Renal cortical epithelial cell (primary cell): Measurements from ENCODE around the gene MARK1. TPM values are rescaled to one million over a fixed set of nuclear protein-coding genes. Genes with fewer than 3 reads are reported as not detected.
"Not testable (repeated sequence)": the region's sequence is repeated elsewhere in the genome, so short reads cannot be mapped to it uniquely, and the experiment has no call there.

ENCODE experiments used
- DNase-seq: peaks from one replicate; pipeline ENCODE4 v3.0.0-alpha.2; 2011; ENCODE audit warnings: low read depth
- total RNA-seq: library from RNA; depleted of rRNA; stranded (reverse); fragments of >200 nt; gene quantifications from 2 replicates; pipeline ENCODE4 v1.2.3, GENCODE V29; 2014

Gene MARK1
- total RNA-seq, 1 donor from 2014 or later: 11.5 TPM

GRCh38 chr1:220528679-220529501, 954 bp downstream of the MARK1 start:
- no peak for DNase-seq

- no peak for DNase-seq
These were observed 1.6 kb downstream of the MARK1 start for GRCh38 chr1:220529521-220530020.

- DNase-seq: no peak
These were observed 5.7 kb downstream of the MARK1 start for GRCh38 chr1:220533504-220534109.

GRCh38 chr1:220544901-220545303, 17.0 kb downstream of the MARK1 start:
- no peak for DNase-seq

GRCh38 chr1:220550811-220551399, 23.0 kb downstream of the MARK1 start:
- no peak for DNase-seq

DNA sequence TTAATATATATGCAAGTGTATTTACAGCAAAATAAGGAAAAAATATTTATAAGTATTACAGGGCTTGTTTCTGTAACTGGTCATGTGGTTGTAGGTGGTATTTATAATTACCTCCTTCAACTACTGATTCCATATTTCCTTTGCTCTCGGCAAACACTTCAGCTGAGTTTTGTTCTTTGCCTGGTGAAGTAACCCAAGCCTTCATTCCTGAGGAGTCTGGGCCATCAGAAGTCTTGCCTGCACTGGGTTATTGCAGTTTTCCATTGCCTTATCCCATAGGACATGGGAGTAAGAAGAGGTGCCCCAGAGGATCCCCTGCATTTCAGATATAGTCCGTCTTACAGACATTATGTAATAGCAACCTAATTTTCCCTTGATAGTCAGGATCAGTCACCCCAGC, 23.8 kb downstream of the MARK1 start:
- DNase-seq: no peak

GRCh38 chr1:220552672-220553260, 24.8 kb downstream of the MARK1 start:
- no peak for DNase-seq

GRCh38 chr1:220556641-220557040, 28.7 kb downstream of the MARK1 start:
- no peak for DNase-seq

GRCh38 chr1:220563564-220563963, 35.6 kb downstream of the MARK1 start:
- DNase-seq: no peak

DNA sequence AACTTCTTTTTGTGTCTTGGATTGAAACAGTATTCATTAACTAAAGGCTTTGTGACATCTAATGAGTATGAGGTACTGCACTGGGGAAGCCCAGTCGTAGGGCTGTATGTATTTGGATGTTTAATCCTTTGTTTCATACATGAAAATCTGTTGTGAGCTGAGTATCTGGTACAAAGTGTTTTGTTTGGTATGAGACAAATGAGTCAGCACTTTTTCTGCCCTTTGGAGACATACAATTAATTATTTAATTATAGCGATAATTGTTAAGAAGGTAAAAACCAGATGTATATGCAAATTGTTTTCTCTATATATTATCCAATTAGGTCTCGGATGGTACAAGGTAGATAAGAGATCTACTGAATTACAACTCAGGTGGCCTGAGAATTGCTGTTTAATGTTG, 36.3 kb downstream of the MARK1 start:
- DNase-seq: peak; percentile 6

- no peak for DNase-seq
These were observed 37.7 kb downstream of the MARK1 start for GRCh38 chr1:220565670-220566069.

DNA sequence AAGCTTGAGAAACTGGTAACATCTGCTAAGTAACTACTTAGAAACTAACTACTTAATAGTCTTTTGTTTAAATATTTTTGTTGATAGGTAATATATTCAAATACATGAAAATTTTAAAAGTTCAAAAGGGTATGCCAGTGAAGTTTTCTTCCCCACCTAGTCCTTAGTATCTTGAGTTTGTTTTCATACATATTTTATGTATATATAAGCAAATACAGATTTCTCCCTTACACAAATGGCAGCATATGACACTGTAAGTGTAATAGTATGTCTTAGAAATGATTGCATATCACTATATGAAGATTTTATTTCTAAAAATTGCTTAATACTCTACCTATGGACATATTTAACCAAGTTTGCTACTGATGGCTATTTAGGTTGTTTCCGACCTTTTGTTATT, 38.9 kb downstream of the MARK1 start:
- DNase-seq: no peak

DNA sequence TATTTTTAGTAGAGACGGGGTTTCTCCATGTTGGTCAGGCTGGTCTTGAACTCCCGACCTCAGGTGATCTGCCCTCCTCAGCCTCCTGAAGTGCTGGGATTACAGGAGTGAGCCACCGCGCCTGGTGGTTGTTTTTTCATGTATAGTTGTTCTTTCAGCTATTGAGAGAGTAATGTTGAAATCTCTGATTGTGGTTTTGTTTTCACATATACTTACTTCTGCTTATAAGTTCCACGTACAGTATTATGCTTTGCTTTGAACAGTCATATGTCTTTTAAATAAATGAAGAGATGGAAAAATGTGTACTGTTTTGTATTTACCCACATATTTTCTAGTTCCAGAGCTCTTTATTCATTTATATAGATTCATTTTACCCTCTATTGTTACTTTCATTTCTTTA, 44.5 kb downstream of the MARK1 start:
- DNase-seq: no peak

- no peak for DNase-seq
These were observed 45.9 kb downstream of the MARK1 start for GRCh38 chr1:220573836-220574235.

- DNase-seq: no peak
These were observed 48.0 kb downstream of the MARK1 start for GRCh38 chr1:220575718-220576497.

GRCh38 chr1:220577926-220578325, 50.0 kb downstream of the MARK1 start:
- no peak for DNase-seq

DNA sequence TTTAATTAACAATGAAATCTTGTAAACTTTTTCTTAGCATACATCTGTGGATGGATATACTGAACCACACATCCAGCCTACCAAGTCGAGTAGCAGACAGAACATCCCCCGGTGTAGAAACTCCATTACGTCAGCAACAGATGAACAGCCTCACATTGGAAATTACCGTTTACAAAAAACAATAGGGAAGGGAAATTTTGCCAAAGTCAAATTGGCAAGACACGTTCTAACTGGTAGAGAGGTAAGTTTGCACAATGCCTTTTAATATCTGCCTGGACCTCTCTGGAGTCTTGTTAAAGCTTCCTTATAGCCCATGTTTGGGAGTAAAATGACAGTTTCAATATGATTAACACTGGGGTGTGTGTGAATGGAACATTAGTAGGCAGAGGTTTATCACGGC, 51.4 kb downstream of the MARK1 start:
- no peak for DNase-seq

DNA sequence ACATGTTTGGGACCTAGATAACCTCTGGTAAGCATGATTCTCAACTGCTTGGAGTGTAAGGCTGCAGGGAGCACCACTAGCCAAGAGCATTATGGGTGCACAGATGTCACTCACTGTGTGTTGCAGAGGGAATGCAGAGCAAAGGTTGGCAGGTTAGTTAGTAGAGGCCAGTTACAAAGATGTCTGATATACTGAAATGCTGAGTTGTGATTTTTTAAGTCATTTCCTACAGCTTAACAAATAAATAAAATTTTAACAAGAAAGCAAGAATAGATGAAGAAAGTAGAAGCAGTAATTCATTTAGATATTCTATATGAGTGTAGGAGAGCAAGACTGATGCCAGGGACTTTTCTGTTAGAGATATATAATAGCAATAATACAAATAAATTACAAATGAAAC, 64.8 kb downstream of the MARK1 start:
- no peak for DNase-seq

- DNase-seq: no peak
These were observed 66.4 kb downstream of the MARK1 start for GRCh38 chr1:220594356-220594755.

DNA sequence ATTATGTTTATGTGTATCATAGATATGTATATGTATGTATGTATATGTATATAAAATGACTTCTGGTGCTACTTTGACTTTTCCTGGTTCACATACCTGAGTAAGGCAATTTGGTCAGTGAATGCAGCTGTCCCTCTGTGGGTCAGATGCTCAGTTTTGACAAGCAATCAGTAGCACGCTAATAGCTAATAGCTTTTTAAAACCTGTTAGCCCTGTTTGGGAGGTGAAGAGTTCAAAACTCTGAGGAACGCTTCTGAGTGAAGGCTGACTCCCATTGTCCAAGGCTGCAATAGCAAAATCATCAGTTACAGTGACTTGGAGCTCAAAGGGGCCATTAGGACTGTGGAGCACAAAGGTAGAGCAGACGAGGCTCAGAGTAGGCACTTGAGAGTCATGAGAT, 67.2 kb downstream of the MARK1 start:
- no peak for DNase-seq

- no peak for DNase-seq
These were observed 77.0 kb downstream of the MARK1 start for GRCh38 chr1:220604926-220605325.

GRCh38 chr1:220605651-220606050, 77.7 kb downstream of the MARK1 start:
- DNase-seq: not testable (repeated sequence)
